Hepatocyte (in vitro differentiated cells): Measurements from ENCODE around the gene ECE1.

Experiments used
- CTCF ChIP-seq: fragments of 200-600 bp; sonication (generic); IDR thresholded peaks from 2 replicates; pipeline ENCODE4 v1.5.1; 2016; ENCODE audit warnings: antibody characterized with exemption, mild to moderate bottlenecking; ENCODE audit not compliant: poor library complexity
- EZH2 ChIP-seq: fragments of 200-600 bp; sonication (generic); IDR thresholded peaks from 2 replicates; pipeline ENCODE4 v1.6.1; 2016; ENCODE audit warnings: antibody characterized with exemption, mild to moderate bottlenecking, borderline replicate concordance

- TF ChIP-seq CTCF, result no peak
- no peak for TF ChIP-seq EZH2
These were observed 43.6 kb upstream of the ECE1 start for GRCh38 chr1:21333824-21334213.
